HCT116 (cell line): ENCODE data around the gene SLC25A12. TPM values are rescaled to one million over a fixed set of nuclear protein-coding genes. Genes with fewer than 3 reads are reported as not detected.

Experiments used
- ATAC-seq: fragments of 200-7000 bp; cut with Tn5 transposase; 2 replicates; pipeline ENCODE4 v1.9.1; 2020; ENCODE audit warnings: mild to moderate bottlenecking, moderate library complexity
- BruUV-seq: library from RNA; stranded (reverse); fragments of 400-500 nt; replicated peaks from 2 replicates; lab custom pipeline; 2021; lab: Mats Ljungman, UMichigan
- CTCF ChIA-PET: fragments of 300-600 bp; sonication (Branson Sonifier 250); formaldehyde crosslinking; loops from one replicate; lab custom pipeline; 2021; ENCODE audit warnings: antibody characterized with exemption; lab: Charles Lee
- POLR2A ChIA-PET: fragments of 300-600, 350-600 bp; sonication (Branson Sonifier 250); formaldehyde crosslinking; loops from one replicate; lab custom pipeline; 2021; ENCODE audit warnings: antibody characterized with exemption; lab: Charles Lee
- RAD21 ChIA-PET, 2 experiments: fragments of 300-600 bp; sonication (Branson Sonifier 250); formaldehyde crosslinking; loops; one replicate each; lab custom pipeline; 2023; ENCODE audit warnings: low total read pairs in 2 of 2; ENCODE audit not compliant: uncharacterized antibody in 2 of 2, unreplicated experiment in 2 of 2, low non-redundant PET in 1 of 2; lab: Charles Lee
- DNase-seq: peaks from one replicate; pipeline ENCODE4 v3.0.0-alpha.2; 2010; ENCODE audit warnings: low read depth, low spot score
- H2AFZ ChIP-seq: fragments of 200-600 bp; shearing (Covaris generic), sonication (generic); 2 replicates; pipeline ENCODE4 v1.6.1; 2017; ENCODE audit warnings: low read depth, mixed run types, mixed read lengths, antibody characterized with exemption, low read length; ENCODE audit not compliant: poor library complexity, severe bottlenecking
- H3K27ac ChIP-seq: 2 replicates; pipeline ENCODE4 v1.5.1; 2012; ENCODE audit warnings: low read depth, low read length
- H3K27me3 ChIP-seq: fragments of 200-600 bp; sonication (generic); 2 replicates; pipeline ENCODE4 v1.6.1; 2016; ENCODE audit warnings: mixed run types, low read length, mixed read lengths; ENCODE audit not compliant: insufficient read depth
- H3K36me3 ChIP-seq, 2 experiments: fragments of 200-500 bp in 1 of 2; fragments of 200-600 bp in 1 of 2; sonication (Bioruptor generic) in 1 of 2; sonication (generic) in 1 of 2; 2 replicates each; pipeline versions ENCODE4 v1.5.1 to v1.6.1; 2014 to 2016; ENCODE audit warnings: low read length in 2 of 2, inconsistent platforms in 1 of 2, mixed read lengths in 1 of 2, mixed run types in 1 of 2; ENCODE audit not compliant: insufficient read depth in 2 of 2, control insufficient read depth in 1 of 2
- H3K4me1 ChIP-seq, 2 experiments: fragments of 200-600 bp in 1 of 2; sonication (generic) in 1 of 2; 2 replicates each; pipeline versions ENCODE4 v1.5.1 to v1.6.1; 2012 to 2017; ENCODE audit warnings: low read length in 2 of 2, inconsistent platforms in 1 of 2, mild to moderate bottlenecking in 1 of 2, mixed read lengths in 1 of 2, mixed run types in 1 of 2, moderate library complexity in 1 of 2; ENCODE audit not compliant: insufficient read depth in 2 of 2, control insufficient read depth in 1 of 2
- H3K4me2 ChIP-seq: fragments of 200-600 bp; sonication (generic); 2 replicates; pipeline ENCODE4 v1.6.1; 2017; ENCODE audit warnings: mixed run types, low read length, mixed read lengths
- H3K4me3 ChIP-seq, 2 experiments: fragments of 200-600 bp in 1 of 2; sonication (generic) in 1 of 2; replicated peaks in 1 of 2; 2 replicates each; pipeline ENCODE4 v1.5.1; 2011 to 2016; ENCODE audit warnings: low read length in 2 of 2, control low read depth in 1 of 2, low read depth in 1 of 2, mild to moderate bottlenecking in 1 of 2, mixed read lengths in 1 of 2, mixed run types in 1 of 2
- H3K79me2 ChIP-seq: fragments of 200-600 bp; sonication (generic); 2 replicates; pipeline ENCODE4 v1.6.1; 2017; ENCODE audit warnings: mild to moderate bottlenecking, mixed run types, low read length, moderate library complexity, mixed read lengths; ENCODE audit not compliant: insufficient read depth
- H3K9ac ChIP-seq: fragments of 200-600 bp; sonication (generic); 2 replicates; pipeline ENCODE4 v1.6.1; 2016; ENCODE audit warnings: low read length, mixed read lengths
- H3K9me2 ChIP-seq: fragments of 200-600 bp; sonication (generic), shearing (Covaris generic); 2 replicates; pipeline ENCODE4 v1.6.1; 2017; ENCODE audit warnings: mixed run types, mild to moderate bottlenecking, moderate library complexity; ENCODE audit not compliant: insufficient read depth
- H3K9me3 ChIP-seq, 2 experiments: fragments of 200-500 bp in 1 of 2; fragments of 200-600 bp in 1 of 2; sonication (Bioruptor generic) in 1 of 2; sonication (generic) in 1 of 2; 2 replicates each; pipeline ENCODE4 v1.6.1; 2014 to 2017; ENCODE audit warnings: low read length in 2 of 2, mixed read lengths in 2 of 2, inconsistent platforms in 1 of 2, low read depth in 1 of 2, mild to moderate bottlenecking in 1 of 2, mixed run types in 1 of 2, moderate library complexity in 1 of 2; ENCODE audit not compliant: control insufficient read depth in 1 of 2, insufficient read depth in 1 of 2
- H4K20me1 ChIP-seq: fragments of 200-600 bp; sonication (generic), shearing (Covaris generic); 2 replicates; pipeline ENCODE4 v1.6.1; 2017; ENCODE audit warnings: mixed run types, mild to moderate bottlenecking, moderate library complexity; ENCODE audit not compliant: insufficient read depth
- ATF3 ChIP-seq: IDR thresholded peaks from 2 replicates; pipeline ENCODE4 v1.6.1; 2012
- CBX3 ChIP-seq: IDR thresholded peaks from 2 replicates; pipeline ENCODE4 v1.6.1; 2012; ENCODE audit warnings: low read depth
- CTCF ChIP-seq, 3 experiments: fragments of 200-600 bp in 1 of 3; sonication (generic) in 1 of 3; IDR thresholded peaks in 2 of 3; conservative IDR thresholded peaks in 1 of 3; 2 replicates each; pipeline ENCODE4 v1.5.1; 2012 to 2017; ENCODE audit warnings: low read depth in 2 of 3, low read length in 2 of 3, antibody characterized with exemption in 1 of 3, borderline replicate concordance in 1 of 3, control low read depth in 1 of 3, mild to moderate bottlenecking in 1 of 3, mixed read lengths in 1 of 3, mixed run types in 1 of 3, moderate library complexity in 1 of 3; ENCODE audit not compliant: insufficient read depth in 1 of 3
- EGR1 ChIP-seq: IDR thresholded peaks from 2 replicates; pipeline ENCODE4 v1.6.1; 2012; ENCODE audit warnings: low read depth
- ELF1 ChIP-seq: IDR thresholded peaks from 2 replicates; pipeline ENCODE4 v1.6.1; 2012; ENCODE audit warnings: low read depth, borderline replicate concordance
- FOSL1 ChIP-seq: IDR thresholded peaks from 2 replicates; pipeline ENCODE4 v1.6.1; 2012; ENCODE audit warnings: low read depth
- JUND ChIP-seq: IDR thresholded peaks from 2 replicates; pipeline ENCODE4 v1.6.1; 2012
- REST ChIP-seq: IDR thresholded peaks from 2 replicates; pipeline ENCODE4 v1.6.1; 2012; ENCODE audit warnings: low read depth
- SP1 ChIP-seq: IDR thresholded peaks from 2 replicates; pipeline ENCODE4 v1.6.1; 2012; ENCODE audit warnings: low read depth
- SRF ChIP-seq: IDR thresholded peaks from 2 replicates; pipeline ENCODE4 v1.6.1; 2012; ENCODE audit warnings: low read depth
- TCF7L2 ChIP-seq: IDR thresholded peaks from 2 replicates; pipeline ENCODE4 v1.7.0; 2011; ENCODE audit warnings: borderline replicate concordance, inconsistent platforms; ENCODE audit not compliant: insufficient read depth, insufficient read length; ENCODE audit errors: extremely low read depth
- YY1 ChIP-seq: IDR thresholded peaks from 2 replicates; pipeline ENCODE4 v1.6.1; 2011; ENCODE audit warnings: low read length, low read depth, moderate library complexity, mild to moderate bottlenecking; ENCODE audit not compliant: insufficient replicate concordance; ENCODE audit errors: extremely low read depth
- ZFX ChIP-seq: fragments of 450-650 bp; IDR thresholded peaks from 2 replicates; pipeline ENCODE4 v1.6.1; 2017
- intact Hi-C: fragments of 100-400 bp; cut with micrococcal nuclease; formaldehyde crosslinking; loops from 2 replicates; pipeline ENCODE4 v1.10.0; 2022
- total RNA-seq: library from RNA; stranded (reverse); gene quantifications from one replicate; pipeline ENCODE4 v1.2.1, GENCODE V29; 2021; ENCODE audit not compliant: unreplicated experiment

The SLC25A12 gene
- total RNA-seq, 1 experiment from 2014 or later = 16.0 TPM

DNA sequence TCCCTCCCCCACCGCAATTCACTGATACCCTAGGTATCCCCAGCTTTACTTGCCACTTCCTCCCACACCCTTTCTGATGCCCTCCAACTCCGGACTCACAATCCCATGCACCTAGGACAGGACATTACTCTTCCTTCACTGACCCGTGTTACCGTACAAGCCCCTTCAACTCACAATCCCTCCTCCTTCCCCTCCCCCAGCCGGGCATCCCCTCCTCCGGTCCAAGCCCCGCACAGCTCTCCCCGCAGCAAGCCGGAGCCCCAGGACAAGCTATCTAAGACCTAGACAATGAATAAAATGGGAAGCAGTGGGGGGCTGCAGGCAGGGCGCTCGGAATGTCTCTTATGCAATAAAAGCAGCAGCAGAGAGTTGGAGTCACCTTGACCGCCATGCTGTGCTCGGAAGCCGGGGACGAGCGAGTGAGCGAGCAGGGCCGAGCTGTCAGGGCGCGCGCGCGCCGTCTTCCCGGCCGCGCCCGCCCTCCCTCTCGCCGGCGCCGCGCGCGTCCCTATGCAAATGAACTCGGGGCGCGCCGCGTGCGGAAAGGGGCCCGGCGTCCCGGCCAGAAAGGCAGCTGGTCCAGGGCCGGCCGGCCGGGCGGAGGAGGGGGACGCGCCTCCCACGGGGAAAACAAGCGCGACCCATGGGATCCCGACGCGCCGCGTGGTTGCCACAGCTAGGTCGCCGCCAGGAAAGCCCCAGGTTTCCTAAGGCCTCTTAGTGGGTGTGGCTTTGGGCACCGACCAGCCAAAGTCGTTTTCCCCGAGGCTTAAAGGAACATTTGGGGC lies at the start of gene SLC25A12 (continued):
- TF ChIP-seq TCF7L2 = peak; percentile 10
- no peak for TF ChIP-seq EGR1
- TF ChIP-seq CBX3 = no peak
- no peak for TF ChIP-seq JUND
- TF ChIP-seq REST = no peak
- TF ChIP-seq SRF = no peak

- Histone ChIP-seq H3K79me2 (peaks cover 97% of the 10 kb centered on the region), H3K27me3 (no peaks in the 10 kb centered on the region), H3K9me2 (no peaks in the 10 kb centered on the region), H2AFZ (no peak overlapping the region), H3K36me3 (no peaks in the 10 kb centered on the region), H4K20me1 (no peaks in the 10 kb centered on the region; the same call in 1 of the 2 replicates), H3K9me3 (no peaks in the 10 kb centered on the region), H3K4me2 (no peak overlapping the region), H3K27ac (no peak overlapping the region), H3K4me1 (no peaks in the 10 kb centered on the region), H3K9ac (no peak overlapping the region), H3K4me3 (no peak overlapping the region)
- ChIA-PET POLR2A (no interaction called here), CTCF (interaction anchor here (1.6 kb wide), 1 partner anchor 61 kb away, joined by 3 read pairs; no protein-coding TSS in a partner anchor), RAD21 (no interaction called here)
- no TSS peak for BruUV-seq
- TF ChIP-seq SP1 (no peak), ELF1 (no peak), REST (no peak), TCF7L2 (no peak), ATF3 (no peak), FOSL1 (no peak), CTCF (IDR thresholded peaks at IDR 0.05 in 2 of 3, conservative IDR thresholded peaks at IDR 0.05 in 1 of 3; ENCODE audit: borderline replicate concordance in 1 of 3, insufficient read depth in 1 of 3, low read depth in 2 of 3, low read length in 2 of 3) (no peak), SRF (no peak), YY1 (no peak), ZFX (no peak)
- intact Hi-C loops = no loop called here
- no peak for DNase-seq
- ATAC-seq = no peak
These were observed 47.3 kb upstream of the SLC25A12 start for GRCh38 chr2:171941316-171941699.
